HepG2 (cell line): ENCODE data around the gene ZWILCH. TPM values are rescaled to one million over a fixed set of nuclear protein-coding genes. Genes with fewer than 3 reads are reported as not detected.

Experiments used
- CEBPB ChIP-seq: IDR thresholded peaks from 2 replicates; pipeline ENCODE4 v1.6.1; 2011; ENCODE audit warnings: low read depth, low read length, improper control_type of control experiment, borderline replicate concordance
- ISL2 ChIP-seq: sonication (generic); formaldehyde crosslinking; IDR thresholded peaks from 2 replicates; pipeline ENCODE4 v1.5.0; 2020; ENCODE audit warnings: missing genetic modification reagents
- SRSF4 ChIP-seq: fragments of 200-400 bp; formaldehyde crosslinking; IDR thresholded peaks from one replicate; pipeline ENCODE4 v1.6.1; 2018; ENCODE audit warnings: mild to moderate bottlenecking, low read depth, low read length, moderate library complexity; ENCODE audit not compliant: poor library complexity, severe bottlenecking
- ZHX2 ChIP-seq, 2 experiments: sonication (generic) in 1 of 2; formaldehyde crosslinking in 1 of 2; IDR thresholded peaks; 2 replicates each; pipeline versions ENCODE4 v1.6.1 to v1.9.0; 2014 to 2022; ENCODE audit warnings: antibody characterized with exemption in 1 of 2, borderline replicate concordance in 1 of 2, inconsistent platforms in 1 of 2, low read depth in 1 of 2, missing genetic modification reagents in 1 of 2
- ZNF10 ChIP-seq: sonication (generic); formaldehyde crosslinking; IDR thresholded peaks from 2 replicates; pipeline ENCODE4 v1.4.0; 2020; ENCODE audit warnings: mild to moderate bottlenecking, low read depth, missing genetic modification reagents, borderline replicate concordance
- ZNF407 ChIP-seq: sonication (generic); formaldehyde crosslinking; IDR thresholded peaks from one replicate; pipeline ENCODE4 v1.5.1; 2020; ENCODE audit warnings: mild to moderate bottlenecking, missing genetic modification reagents; ENCODE audit errors: not compliant biosample characterization
- ZNF597 ChIP-seq: sonication (generic); formaldehyde crosslinking; IDR thresholded peaks from 2 replicates; pipeline ENCODE4 v1.5.0; 2020; ENCODE audit warnings: missing genetic modification reagents
- ZNF644 ChIP-seq: IDR thresholded peaks from 2 replicates; pipeline ENCODE4 v1.6.1; 2016; ENCODE audit warnings: low read depth
- ZNF709 ChIP-seq: sonication (generic); formaldehyde crosslinking; IDR thresholded peaks from 2 replicates; pipeline ENCODE4 v1.5.0; 2020; ENCODE audit warnings: mild to moderate bottlenecking, missing genetic modification reagents
- ZNF790 ChIP-seq: sonication (generic); formaldehyde crosslinking; IDR thresholded peaks from 2 replicates; pipeline ENCODE4 v1.8.0; 2022; ENCODE audit warnings: missing genetic modification reagents, mild to moderate bottlenecking, borderline replicate concordance
- polyA plus RNA-seq, 8 experiments: library from polyadenylated mRNA; depleted of rRNA in 3 of 8; stranded (reverse) in 7 of 8; unstranded in 1 of 8; fragments of >200 nt; fragmentation: Illumina TruSeq in 4 of 8; extraction: Trizol in 4 of 8; gene quantifications; 2 replicates each; pipeline versions ENCODE4 v1.2.1 to v1.2.3, GENCODE V29; 2011 to 2016; ENCODE audit warnings: low read depth in 4 of 8, missing spikeins in 1 of 8, mixed read lengths in 1 of 8; ENCODE audit not compliant: insufficient read depth in 1 of 8
- total RNA-seq, 5 experiments: library from RNA; depleted of rRNA; stranded (reverse); fragments of >200 nt; fragmentation: Illumina TruSeq; extraction: Trizol; gene quantifications; 2 replicates each; pipeline ENCODE4 v1.2.3, GENCODE V29; 2016; ENCODE audit warnings: low read depth in 1 of 5
- TF ChIP-seq, protein P1 (sequence below): sonication (generic); formaldehyde crosslinking; IDR thresholded peaks from 2 replicates; pipeline ENCODE4 v1.5.0; 2020; ENCODE audit warnings: mild to moderate bottlenecking, low read depth, missing genetic modification reagents, borderline replicate concordance

ZWILCH gene
- total and polyA plus RNA-seq, 2 of the 13 experiments (the other 11 are each of a cell fraction or from before 2014, with no cell fraction given), result 9.5 to 27.8 TPM

- TF ChIP-seq ZNF407, result peak; percentile 35
- no peak for TF ChIP-seq SRSF4
- no peak for TF ChIP-seq CEBPB
- TF ChIP-seq ZNF709 (CRISPR knock-in tag), result peak; percentile 37; the same call in 1 of the 2 replicates
- TF ChIP-seq ISL2 (CRISPR knock-in tag), result no peak
- no peak for TF ChIP-seq ZHX2 (IDR thresholded peaks at IDR 0.05; ENCODE audit: low read depth)
- no peak for TF ChIP-seq ZHX2 (CRISPR knock-in tag; IDR thresholded peaks at IDR 0.05; ENCODE audit: borderline replicate concordance)
- TF ChIP-seq ZNF10 (CRISPR knock-in tag), result no peak
- peak; percentile 63; the same call in 1 of the 2 replicates for TF ChIP-seq ZNF790 (CRISPR knock-in tag)
- no peak for TF ChIP-seq ZNF597
- TF ChIP-seq ZNF644 (CRISPR knock-in tag), result no peak
- TF ChIP-seq, protein P1, sequence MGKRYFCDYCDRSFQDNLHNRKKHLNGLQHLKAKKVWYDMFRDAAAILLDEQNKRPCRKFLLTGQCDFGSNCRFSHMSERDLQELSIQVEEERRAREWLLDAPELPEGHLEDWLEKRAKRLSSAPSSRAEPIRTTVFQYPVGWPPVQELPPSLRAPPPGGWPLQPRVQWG (CRISPR knock-in tag), result no peak
Observed at GRCh38 chr15:66504563-66505429, at the start of gene ZWILCH, which contains the start of gene RPL4 (continued).
